Activated T-cell treated with anti-CD3 and anti-CD28 coated beads for 1 hour (primary cell): ENCODE results near the gene ESYT3.
"Not testable (repeated sequence)": the region's sequence is repeated elsewhere in the genome, so short reads cannot be mapped to it uniquely, and the experiment has no call there.

Source experiments
- DNase-seq: peaks from one replicate; pipeline ENCODE4 v3.0.0-alpha.2; 2020; ENCODE audit warnings: low read depth

Gene ESYT3

GRCh38 chr3:138408751-138409570, 25.5 kb upstream of the ESYT3 start:
- DNase-seq: no peak

- no peak for DNase-seq
Measured at GRCh38 chr3:138412821-138413551, 21.4 kb upstream of the ESYT3 start.

- DNase-seq: not testable (repeated sequence)
Measured at GRCh38 chr3:138416236-138416635, 18.2 kb upstream of the ESYT3 start.

DNA sequence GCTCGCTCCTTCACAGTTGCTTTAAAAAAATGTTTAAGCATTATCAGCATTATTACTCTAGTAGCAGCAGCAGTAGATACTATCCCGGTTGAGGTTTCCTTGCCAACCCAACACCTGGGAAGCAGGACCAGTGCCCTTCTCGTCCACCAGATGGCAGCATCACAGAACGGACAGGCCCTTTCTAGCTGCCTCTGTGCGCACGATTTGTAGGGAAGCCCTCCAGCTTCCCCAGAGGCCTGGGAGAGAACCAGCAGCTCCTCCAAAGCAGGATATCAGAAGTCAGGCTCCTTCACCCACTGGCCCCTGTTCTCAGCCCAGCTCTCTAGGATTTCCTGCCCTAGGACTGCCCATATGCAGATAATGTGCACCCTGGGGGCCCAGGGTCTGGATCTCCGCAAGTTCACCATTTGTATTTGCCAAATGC, 16.8 kb upstream of the ESYT3 start:
- DNase-seq: peak; percentile 47

DNA sequence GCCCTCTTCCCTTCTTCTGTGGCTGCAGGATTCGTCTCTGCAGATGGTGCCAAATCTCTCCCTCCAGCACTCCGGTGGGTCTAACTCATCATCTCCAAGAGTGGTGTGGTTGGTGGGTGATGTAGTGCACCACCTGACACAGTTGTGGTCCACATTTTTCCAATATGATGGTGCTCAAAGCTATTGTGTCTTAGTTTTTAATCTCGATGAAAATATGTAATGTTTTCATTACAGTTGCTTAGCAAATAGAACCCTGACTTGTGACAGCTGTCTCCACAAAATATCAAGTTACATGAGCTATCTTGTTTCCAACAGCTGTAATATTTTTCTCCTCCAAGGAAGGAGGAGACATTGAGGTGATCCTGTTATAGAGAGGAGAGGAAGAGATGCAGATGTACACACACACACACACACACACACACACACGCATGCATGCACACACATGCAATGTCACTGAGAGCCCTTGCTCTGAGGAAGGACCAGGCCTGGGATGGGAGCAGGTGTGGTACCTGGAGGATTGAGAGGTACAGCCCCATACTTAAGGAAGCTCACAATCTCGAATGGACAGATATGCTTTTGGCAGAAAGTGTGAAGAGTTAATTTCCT, 15.7 kb upstream of the ESYT3 start:
- no peak for DNase-seq

GRCh38 chr3:138423316-138423715, 11.1 kb upstream of the ESYT3 start:
- DNase-seq: no peak

DNA sequence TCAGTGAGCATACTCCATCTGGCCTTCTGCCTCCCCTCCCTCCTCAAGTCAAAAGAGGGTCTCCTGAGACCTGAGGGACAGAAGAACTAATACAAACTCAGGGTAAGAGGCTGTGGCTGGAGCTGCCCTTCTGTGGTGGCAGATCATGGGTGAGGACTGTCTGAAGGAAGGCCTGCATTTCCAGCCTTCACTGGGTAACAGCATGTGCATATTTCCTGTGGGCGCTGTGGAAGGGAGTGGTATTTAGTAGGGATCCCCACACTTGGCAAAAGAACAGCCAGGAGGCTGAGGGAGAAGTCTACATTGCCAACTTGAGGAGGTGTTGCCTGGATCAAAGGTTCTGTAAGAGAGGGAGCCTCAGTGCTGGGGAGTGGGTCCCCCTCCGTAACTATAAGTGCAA, 10.1 kb upstream of the ESYT3 start:
- DNase-seq: no peak

DNA sequence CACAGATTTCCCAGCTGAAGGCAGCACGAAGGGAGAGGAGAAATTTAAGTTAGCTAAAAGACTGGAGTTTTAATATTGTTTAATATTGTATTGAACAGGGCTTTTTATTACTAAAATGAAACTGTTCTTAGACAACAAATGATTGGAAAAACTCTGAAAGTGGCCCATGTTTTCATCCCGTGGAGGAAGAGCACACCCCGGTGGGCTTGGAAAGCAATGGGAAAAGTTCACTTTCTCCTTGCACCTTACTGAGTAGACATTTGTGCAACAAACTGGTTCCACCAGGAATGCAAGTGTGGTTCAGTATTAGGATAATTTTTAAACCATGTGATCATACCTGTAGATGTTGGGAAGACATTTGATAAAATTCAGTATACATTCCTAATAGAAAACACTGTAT, 8.2 kb upstream of the ESYT3 start:
- no peak for DNase-seq

DNA sequence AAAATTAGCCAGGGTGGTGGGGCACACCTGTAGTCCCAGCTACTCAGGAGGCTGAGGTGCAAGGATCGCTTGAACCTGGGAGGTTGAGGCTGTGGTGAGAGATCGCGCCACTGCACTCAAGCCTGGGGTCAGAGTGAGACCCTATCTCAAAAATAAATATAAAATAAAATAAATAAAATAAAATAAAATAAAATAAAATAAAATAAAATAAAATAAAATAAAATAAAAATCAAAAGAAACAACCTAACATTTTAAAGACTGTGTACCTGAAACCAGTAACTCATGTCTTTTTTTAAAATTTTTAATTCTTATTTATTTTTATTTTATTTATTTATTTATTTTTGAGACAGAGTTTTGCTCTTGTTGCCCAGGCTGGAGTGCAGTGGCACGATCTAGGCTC, 7.7 kb upstream of the ESYT3 start:
- not testable (repeated sequence) for DNase-seq

DNA sequence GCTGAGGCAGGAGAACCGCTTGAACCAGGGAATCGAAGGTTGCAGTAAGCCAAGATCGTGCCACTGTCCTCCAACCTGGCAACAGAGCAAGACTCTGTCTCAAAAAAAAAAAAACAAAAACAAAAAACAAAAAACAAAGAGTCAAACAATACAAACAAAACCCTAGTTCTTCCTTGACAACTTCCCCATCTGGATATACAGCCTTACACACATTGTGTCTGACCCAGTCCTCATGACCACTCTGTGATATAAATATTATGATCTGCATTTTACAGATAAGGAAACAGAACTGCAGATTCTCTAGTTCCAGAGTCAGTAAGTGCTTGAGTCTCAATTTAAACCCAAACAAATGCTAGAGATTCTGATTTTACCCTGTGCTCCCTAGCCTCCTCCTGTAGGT, 4.8 kb upstream of the ESYT3 start:
- DNase-seq: no peak

GRCh38 chr3:138432576-138433240, 1.7 kb upstream of the ESYT3 start:
- DNase-seq: no peak

DNA sequence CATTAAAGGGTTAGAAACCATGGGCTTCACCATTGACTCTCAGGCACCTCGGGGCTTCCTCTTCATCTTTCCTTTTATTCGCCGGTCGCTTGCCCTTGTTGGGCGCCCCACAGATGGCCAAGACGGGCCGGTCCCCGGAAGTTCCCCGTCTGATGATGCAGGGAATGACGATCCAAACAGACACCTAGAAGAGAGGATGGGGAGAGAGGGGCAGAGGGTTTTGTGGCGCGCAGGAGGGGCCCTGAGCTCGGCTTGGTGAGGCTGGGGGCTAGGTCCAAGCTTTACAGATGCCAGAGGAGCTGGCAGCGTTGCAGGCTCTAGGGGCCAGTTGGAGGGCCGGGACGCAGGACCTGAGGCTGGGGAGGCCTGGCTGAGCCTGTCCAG, 532 bp upstream of the ESYT3 start:
- no peak for DNase-seq

GRCh38 chr3:138434875-138435772, 708 bp downstream of the ESYT3 start:
- DNase-seq: no peak

- no peak for DNase-seq
Measured at GRCh38 chr3:138435840-138436239, 1.4 kb downstream of the ESYT3 start.

DNA sequence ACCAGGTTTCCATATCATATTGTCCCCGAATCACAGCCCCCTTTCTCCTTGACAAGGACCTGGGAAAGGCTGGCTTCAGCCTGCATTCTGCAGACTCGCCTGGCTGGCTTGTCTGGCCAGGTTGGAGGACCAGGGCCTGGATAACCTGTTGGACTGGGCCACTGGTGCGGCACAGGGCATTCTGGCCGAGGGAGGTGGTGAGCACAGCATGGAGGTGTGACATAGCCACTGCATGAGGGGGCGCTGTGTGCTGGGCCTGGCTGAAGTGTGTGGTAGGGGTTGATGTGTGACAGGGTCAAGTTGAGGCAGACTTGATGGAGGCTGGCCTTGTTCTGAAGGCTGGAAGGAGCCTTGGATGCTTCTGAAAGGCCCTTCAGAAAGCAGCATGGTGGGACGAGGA, 2.9 kb downstream of the ESYT3 start:
- no peak for DNase-seq

DNA sequence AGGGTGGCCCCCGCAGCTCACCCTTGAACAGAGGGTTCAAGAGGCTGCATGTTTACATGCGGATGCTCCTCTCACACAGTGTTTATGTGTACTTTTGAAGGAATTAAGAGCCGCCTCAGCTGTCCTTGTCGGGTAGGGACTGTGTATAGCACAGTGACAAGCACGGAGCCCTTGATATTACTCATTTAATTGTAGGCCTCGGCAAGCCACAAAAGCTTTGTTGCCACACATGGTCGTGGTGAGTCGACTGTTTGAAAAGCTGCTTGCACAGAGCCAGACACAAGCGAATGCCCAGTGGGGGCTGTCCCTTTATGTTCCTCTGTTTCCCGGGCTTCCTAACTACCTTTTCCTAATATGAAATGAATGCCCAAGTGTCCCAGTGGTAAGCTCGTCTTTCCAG, 4.5 kb downstream of the ESYT3 start:
- no peak for DNase-seq

GRCh38 chr3:138439646-138440045, 5.2 kb downstream of the ESYT3 start:
- DNase-seq: no peak

GRCh38 chr3:138440121-138440521, 5.7 kb downstream of the ESYT3 start:
- no peak for DNase-seq

DNA sequence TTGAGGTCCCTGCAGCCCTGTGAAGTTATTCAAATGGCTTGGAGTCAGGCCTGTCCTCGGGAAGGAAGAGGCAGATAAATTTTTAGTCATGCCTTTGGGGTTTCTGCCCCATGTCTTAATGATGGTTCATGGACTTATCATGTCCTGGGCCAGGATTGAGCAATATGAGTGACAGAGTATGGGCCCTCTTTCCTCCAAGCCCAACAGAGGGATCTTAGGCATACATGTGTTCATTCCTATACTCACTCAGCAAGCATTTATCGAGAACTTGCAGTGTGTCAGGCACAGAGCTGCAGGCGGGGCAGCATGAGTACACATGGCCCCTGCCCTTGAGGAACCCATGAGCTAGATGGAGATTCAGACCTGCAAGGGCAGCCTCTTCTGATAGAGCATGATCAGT, 6.2 kb downstream of the ESYT3 start:
- no peak for DNase-seq

DNA sequence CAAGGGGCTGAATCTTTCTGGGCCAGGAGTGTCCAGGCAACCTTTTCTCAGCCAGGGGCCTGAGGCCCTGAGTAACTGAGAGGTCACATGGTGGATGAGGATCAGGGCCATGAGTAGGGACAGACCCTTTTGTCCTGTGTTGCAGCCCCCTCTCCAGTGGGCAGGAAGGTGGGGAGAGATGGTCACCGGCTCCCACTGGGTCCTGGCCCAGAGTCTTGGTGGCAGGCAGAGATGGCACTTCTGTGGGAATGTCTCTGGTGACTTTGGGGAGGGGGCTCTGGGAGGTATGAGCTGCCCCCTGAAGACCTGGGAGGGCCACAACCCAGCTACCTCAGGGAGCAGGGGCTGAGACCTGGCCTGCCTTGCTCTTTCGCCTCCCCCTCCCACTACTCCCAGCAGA, 6.8 kb downstream of the ESYT3 start:
- no peak for DNase-seq

DNA sequence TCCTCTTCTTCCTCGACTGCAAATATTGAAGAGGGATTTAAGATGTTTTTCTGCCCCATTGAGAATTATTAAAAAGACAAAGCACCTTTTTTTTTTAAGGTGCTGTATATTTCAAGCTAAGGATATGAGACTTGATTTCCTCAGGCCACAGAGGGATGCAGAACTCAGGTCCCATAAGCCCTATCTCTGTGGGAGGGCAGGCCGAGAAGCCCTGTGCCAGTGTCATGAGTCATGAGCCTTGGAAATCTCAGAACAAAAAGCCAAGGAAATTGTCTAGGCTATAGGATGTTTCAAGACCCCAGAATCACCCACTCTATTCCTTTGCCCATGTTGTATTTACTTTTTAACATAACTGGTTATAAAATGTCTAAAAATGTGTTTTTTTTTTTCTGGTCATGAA, 7.3 kb downstream of the ESYT3 start:
- no peak for DNase-seq

DNA sequence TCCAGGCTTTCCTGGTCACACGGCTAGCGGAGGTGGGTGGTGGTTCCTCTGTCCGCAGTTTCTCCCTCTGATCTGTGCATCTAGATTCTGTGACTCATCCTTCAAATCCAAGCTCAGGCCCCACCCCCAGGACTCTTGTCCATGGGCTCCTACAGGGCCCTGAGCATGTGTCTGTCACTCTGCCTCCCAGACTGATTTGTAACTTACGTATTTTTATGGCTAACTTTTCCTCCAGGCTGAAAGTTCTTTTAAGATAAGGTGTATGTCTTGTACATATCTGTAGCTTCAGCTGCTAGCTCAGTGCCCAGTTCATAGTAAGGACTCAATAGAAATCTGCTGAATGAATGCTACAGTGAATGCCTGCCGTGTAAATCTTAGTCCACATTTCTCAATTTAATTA, 8.0 kb downstream of the ESYT3 start:
- DNase-seq: no peak
